ENCODE results near the gene KRTAP5-2.

DNA sequence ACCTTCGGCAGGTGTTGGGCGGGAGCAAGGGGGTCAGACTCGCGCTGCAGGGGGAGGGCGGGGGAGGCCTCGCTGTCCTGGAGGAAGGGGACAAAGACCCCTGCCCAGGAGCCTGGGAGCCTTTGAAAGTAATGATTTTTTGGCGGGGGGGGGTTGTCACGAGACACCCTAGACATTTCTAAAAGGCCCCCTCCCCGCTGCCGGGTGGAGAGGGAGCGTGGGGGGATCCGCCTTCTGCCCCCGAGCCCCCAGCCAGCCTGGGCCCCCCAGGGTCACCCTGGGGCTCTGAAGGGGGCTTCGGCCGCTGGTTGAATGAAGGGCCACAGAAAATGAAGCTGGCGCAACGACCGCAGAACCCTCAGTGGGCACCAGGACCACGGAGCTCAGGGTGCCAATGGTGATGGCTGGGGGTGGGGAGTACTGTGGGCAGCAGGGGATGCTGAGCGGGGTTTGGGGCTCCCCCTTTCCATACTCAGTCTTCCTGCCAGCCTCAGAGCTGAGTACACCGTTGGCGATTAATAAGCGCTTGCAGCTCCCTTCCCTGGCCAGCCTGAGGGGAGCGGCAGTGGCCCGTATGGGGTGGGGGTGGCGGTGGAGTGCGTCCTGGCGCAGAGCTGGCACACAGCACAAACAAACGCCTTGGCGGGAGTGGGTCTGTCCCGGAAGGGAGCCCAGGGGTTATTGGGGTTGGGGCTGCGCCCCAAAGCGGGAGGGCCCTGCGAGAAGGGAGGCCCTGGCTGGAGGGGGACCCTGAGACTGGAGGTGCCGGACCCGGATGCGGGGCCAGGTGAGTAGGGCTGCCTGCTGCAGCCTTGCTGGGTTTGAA lies 24.8 kb downstream of the KRTAP5-2 start:
- TF ChIP-seq EZH2 (IDR thresholded peaks at IDR 0.05; ENCODE audit: borderline replicate concordance, low read depth, low read length, severe bottlenecking) = no peak
- TF ChIP-seq, protein P1, sequence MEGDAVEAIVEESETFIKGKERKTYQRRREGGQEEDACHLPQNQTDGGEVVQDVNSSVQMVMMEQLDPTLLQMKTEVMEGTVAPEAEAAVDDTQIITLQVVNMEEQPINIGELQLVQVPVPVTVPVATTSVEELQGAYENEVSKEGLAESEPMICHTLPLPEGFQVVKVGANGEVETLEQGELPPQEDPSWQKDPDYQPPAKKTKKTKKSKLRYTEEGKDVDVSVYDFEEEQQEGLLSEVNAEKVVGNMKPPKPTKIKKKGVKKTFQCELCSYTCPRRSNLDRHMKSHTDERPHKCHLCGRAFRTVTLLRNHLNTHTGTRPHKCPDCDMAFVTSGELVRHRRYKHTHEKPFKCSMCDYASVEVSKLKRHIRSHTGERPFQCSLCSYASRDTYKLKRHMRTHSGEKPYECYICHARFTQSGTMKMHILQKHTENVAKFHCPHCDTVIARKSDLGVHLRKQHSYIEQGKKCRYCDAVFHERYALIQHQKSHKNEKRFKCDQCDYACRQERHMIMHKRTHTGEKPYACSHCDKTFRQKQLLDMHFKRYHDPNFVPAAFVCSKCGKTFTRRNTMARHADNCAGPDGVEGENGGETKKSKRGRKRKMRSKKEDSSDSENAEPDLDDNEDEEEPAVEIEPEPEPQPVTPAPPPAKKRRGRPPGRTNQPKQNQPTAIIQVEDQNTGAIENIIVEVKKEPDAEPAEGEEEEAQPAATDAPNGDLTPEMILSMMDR (IDR thresholded peaks at IDR 0.05; ENCODE audit: borderline replicate concordance, extremely low read depth, low read length, poor library complexity, severe bottlenecking) = no peak

Data from DND-41 (cell line).